ENCODE measurements around the gene CD74. TPM values are rescaled to one million over a fixed set of nuclear protein-coding genes. Genes with fewer than 3 reads are reported as not detected.
A peak's percentile ranks its signal among the peaks of the same experiment; 100 is the strongest.

Gene CD74
- total and polyA plus RNA-seq, 10 of the 15 experiments (the other 5 are each of a cell fraction or from before 2014, with no cell fraction given), result 1,387 to 11,063 (median 3,922) TPM

GRCh38 chr5:150410524-150411244 lies 2.0 kb downstream of the CD74 start (continued):
- TF ChIP-seq FOXK2 (IDR thresholded peaks at IDR 0.05) (no peak), ZNF622 (IDR thresholded peaks at IDR 0.05) (no peak), JUNB (IDR thresholded peaks at IDR 0.05) (no peak), MYB (IDR thresholded peaks at IDR 0.05; ENCODE audit: borderline replicate concordance, low read depth, low read length) (peak; percentile 71), CEBPB (IDR thresholded peaks at IDR 0.05; ENCODE audit: borderline replicate concordance in 1 of 2, low read depth in 2 of 2, low read length in 2 of 2) (peak in 1 of 2 experiments; percentile 57; a peak in 1 of 4 replicates), RUNX3 (IDR thresholded peaks at IDR 0.05; ENCODE audit: low read length) (no peak), RCOR1 (conservative IDR thresholded peaks at IDR 0.05; ENCODE audit: low read depth, low read length) (no peak), PAX8 (IDR thresholded peaks at IDR 0.05) (peak; percentile 30; the same call in 1 of the 2 replicates), ASH2L (IDR thresholded peaks at IDR 0.05; ENCODE audit: borderline replicate concordance, low read depth) (no peak), ZNF24 (IDR thresholded peaks at IDR 0.05) (no peak), WRNIP1 (IDR thresholded peaks at IDR 0.05; ENCODE audit: borderline replicate concordance, low read depth, low read length) (peak; percentile 91)
- TF ChIP-seq, protein P1, sequence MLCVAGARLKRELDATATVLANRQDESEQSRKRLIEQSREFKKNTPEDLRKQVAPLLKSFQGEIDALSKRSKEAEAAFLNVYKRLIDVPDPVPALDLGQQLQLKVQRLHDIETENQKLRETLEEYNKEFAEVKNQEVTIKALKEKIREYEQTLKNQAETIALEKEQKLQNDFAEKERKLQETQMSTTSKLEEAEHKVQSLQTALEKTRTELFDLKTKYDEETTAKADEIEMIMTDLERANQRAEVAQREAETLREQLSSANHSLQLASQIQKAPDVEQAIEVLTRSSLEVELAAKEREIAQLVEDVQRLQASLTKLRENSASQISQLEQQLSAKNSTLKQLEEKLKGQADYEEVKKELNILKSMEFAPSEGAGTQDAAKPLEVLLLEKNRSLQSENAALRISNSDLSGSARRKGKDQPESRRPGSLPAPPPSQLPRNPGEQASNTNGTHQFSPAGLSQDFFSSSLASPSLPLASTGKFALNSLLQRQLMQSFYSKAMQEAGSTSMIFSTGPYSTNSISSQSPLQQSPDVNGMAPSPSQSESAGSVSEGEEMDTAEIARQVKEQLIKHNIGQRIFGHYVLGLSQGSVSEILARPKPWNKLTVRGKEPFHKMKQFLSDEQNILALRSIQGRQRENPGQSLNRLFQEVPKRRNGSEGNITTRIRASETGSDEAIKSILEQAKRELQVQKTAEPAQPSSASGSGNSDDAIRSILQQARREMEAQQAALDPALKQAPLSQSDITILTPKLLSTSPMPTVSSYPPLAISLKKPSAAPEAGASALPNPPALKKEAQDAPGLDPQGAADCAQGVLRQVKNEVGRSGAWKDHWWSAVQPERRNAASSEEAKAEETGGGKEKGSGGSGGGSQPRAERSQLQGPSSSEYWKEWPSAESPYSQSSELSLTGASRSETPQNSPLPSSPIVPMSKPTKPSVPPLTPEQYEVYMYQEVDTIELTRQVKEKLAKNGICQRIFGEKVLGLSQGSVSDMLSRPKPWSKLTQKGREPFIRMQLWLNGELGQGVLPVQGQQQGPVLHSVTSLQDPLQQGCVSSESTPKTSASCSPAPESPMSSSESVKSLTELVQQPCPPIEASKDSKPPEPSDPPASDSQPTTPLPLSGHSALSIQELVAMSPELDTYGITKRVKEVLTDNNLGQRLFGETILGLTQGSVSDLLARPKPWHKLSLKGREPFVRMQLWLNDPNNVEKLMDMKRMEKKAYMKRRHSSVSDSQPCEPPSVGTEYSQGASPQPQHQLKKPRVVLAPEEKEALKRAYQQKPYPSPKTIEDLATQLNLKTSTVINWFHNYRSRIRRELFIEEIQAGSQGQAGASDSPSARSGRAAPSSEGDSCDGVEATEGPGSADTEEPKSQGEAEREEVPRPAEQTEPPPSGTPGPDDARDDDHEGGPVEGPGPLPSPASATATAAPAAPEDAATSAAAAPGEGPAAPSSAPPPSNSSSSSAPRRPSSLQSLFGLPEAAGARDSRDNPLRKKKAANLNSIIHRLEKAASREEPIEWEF (IDR thresholded peaks at IDR 0.05; ENCODE audit: insufficient replicate concordance, low read depth, low read length), result peak; percentile 70
- TF ChIP-seq, protein P2, sequence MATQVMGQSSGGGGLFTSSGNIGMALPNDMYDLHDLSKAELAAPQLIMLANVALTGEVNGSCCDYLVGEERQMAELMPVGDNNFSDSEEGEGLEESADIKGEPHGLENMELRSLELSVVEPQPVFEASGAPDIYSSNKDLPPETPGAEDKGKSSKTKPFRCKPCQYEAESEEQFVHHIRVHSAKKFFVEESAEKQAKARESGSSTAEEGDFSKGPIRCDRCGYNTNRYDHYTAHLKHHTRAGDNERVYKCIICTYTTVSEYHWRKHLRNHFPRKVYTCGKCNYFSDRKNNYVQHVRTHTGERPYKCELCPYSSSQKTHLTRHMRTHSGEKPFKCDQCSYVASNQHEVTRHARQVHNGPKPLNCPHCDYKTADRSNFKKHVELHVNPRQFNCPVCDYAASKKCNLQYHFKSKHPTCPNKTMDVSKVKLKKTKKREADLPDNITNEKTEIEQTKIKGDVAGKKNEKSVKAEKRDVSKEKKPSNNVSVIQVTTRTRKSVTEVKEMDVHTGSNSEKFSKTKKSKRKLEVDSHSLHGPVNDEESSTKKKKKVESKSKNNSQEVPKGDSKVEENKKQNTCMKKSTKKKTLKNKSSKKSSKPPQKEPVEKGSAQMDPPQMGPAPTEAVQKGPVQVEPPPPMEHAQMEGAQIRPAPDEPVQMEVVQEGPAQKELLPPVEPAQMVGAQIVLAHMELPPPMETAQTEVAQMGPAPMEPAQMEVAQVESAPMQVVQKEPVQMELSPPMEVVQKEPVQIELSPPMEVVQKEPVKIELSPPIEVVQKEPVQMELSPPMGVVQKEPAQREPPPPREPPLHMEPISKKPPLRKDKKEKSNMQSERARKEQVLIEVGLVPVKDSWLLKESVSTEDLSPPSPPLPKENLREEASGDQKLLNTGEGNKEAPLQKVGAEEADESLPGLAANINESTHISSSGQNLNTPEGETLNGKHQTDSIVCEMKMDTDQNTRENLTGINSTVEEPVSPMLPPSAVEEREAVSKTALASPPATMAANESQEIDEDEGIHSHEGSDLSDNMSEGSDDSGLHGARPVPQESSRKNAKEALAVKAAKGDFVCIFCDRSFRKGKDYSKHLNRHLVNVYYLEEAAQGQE (IDR thresholded peaks at IDR 0.05; ENCODE audit: low read depth, low read length), result no peak; the same call in 1 of the 2 replicates

Measured in GM12878 (cell line).